ENCODE measurements around the gene BCLAF3.

BCLAF3 gene

DNA sequence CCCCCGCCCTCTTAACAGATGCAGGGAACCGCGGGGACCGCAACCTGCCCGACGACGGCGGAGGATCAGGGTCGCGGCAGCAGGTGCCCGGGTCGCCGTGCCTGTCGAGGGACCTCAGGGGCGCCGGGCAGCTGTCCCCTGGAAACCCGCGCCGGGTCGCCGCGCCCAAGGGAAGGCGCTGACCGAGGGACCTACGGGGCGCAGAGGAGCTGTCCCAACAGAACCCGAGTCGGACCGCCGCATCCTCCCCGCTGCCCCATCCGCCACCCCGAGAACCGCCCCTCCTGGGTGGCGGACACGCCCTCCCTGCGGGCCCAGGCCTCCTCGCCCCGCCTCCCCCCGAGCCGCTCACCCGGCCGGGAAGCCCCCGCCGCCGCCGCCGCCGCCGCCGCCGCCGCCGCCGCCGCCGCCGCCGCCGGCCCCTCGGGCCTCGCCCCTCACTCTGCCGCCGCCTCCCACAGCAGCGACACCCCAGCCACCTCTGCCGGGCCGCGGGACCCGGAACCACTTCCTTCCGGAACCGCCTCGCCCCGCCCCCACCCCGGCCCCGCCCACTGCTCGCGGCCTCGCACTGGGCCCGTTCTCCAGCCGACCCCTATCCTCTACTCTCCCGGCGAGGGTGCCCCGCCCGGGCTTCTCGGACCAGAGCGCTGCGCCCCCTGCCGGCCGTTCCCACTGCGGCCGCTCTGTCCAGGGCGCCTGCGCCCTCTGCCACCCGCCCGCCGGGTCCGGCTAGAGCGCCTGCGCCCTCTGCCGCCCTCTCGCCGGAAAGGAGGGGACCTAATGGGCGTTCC lies at the start of gene BCLAF3:
BCLAF3 (minus strand) TSS at position 506 of the 794 bp plus-strand sequence. CDS start 20,797 bp downstream, outside the sequence.
- in situ Hi-C loops (cut with HindIII; ENCODE audit: low sequenced_read_pairs), result no loop called here

DNA sequence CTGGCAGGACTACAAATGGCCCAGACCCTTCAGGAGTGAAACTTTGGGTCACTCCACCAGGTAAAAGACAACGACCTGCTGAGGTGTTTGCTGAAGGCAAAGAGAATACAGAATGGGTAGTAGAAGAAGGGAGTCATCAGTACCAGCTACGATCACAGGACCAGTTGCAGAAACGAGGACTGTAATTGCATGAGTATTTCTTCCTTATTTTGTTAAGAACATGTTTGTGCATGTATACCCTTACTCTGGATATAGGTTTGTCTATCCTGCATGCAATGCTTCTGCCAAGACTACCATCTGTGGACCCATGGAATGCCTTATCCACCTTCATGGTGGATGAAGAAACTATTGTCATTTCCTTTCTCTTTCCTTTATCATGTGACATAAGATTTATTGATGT lies 48.1 kb upstream of the BCLAF3 start:
- in situ Hi-C loops (cut with HindIII; ENCODE audit: low sequenced_read_pairs), result no loop called here

DNA sequence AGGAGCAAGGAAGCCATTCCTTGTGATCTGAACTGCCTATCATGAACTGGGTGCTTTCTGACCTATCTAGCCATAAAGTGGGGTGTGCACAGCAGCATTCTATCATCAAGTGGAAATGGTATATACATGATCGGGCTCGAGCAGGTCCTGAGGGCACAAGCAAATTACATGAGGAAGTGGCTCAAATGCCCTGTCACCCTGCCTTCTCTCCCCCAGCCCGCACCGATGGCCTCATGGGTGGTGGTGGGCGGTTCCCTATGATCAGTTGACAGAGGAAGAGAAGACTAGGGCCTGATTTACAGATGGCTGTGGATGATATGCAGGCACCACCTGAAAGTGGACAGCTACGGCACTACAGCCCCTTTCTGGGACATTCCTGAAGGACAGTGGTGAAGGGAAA lies 46.3 kb upstream of the BCLAF3 start:
- in situ Hi-C loops (cut with HindIII; ENCODE audit: low sequenced_read_pairs), result no loop called here

DNA sequence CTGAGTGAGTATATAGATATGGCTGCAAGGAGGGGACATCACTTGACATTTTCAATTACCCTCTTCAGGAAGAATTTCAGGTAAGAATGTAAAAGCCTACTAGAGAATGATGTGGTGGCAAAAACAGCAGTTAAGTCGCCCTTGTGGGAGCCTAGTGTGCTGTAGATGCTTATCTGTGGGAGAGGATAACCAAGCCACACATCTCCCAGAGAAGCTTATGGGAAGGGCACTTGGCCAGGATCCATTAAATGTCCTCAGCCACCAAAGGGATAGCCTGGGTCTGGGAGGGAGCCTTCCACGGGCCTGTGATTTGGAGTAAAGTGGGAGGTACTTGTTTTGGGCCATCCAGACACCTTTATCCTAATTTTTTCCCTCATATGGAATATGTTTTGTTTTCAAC lies 41.3 kb upstream of the BCLAF3 start:
- in situ Hi-C loops (cut with HindIII; ENCODE audit: low sequenced_read_pairs), result no loop called here

DNA sequence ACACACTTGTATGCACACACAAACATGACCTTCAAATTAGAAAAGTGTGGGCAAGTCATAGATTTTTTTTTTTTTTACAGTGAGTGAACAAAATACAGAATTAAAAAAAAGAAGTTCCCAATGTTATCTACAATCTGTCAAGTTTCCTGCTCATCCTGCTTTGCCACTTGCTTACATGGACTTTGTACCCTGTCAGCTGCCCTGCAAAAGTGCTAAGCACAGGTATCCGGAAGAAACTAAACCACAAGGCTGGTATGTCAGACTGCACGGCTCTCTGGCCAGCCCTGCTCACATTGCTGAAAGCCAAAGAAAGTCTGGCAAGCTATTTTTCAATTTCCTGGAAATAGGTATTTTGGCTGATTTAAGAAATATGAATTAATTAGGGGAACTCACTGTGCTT lies 38.9 kb upstream of the BCLAF3 start:
- in situ Hi-C loops (cut with HindIII; ENCODE audit: low sequenced_read_pairs), result no loop called here

DNA sequence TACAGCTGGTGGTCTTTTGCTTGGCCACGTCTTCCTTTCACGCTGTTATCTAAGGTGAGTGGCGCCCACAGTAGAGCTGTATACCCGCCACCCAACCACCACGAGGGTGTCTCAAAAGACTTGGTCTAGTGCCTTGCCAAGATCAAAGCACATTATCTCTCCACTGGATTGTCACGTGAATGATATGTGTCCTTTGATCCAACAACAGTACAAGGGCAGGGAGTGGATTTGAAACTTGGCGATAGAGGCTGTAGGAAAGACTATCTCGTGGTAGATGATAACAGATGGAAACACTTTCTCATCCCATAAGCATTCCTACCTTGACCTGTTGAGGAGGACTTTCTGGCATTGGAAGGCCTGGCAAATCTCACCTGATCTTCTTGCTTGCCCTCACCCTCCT lies 37.7 kb upstream of the BCLAF3 start:
- in situ Hi-C loops (cut with HindIII; ENCODE audit: low sequenced_read_pairs), result no loop called here

DNA sequence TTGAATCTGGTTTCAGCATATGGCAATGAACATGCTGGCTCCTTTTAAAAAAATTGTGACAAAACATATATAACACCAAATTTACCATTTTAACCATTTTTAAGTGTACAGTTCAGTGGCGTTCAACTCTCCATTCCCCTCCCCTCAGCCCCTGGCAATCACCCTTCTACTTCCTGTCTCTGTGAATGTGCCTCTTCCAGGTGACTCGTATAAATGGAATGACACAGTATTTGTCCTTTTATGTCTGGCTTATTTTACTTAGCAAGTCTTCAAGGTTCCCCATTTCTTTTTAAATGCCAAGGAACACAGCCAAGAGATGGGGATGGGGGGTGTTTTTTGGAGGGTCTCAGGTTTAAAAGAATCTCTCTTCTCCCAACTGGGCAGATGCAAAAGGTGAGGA lies 35.4 kb upstream of the BCLAF3 start:
- in situ Hi-C loops (cut with HindIII; ENCODE audit: low sequenced_read_pairs), result no loop called here

DNA sequence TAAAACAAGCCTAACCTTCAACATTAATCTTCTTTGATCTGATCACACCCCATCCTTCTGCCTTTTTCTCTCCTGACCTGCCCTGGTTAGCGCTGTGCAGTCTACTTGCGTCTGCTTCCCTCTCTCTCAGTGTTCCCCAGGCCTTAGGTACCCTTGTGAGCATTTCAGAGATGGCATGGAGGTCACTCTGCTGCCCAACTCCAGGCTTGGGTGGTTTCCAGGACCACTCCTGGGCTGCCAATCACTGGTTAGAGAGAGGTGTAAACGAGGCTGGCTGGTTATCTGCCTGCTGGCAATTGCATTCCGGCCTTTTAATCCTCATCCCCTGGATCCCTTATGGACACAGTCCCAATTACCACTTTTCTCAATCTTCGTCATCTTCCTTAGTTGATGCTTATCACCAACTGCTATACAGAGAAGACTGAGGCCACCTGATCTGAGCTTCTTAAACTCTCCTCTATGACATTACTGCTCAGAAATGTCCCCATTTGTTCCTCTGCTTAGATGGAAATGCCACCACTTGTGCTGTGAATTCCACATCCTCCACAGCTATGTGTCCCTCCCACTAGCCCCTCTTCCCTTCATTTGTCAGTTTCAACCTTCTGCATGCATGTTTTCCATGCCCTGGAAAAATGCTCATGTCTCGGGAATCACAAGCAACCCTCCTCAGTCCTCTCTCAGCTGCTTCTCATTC lies 29.0 kb upstream of the BCLAF3 start:
- in situ Hi-C loops (cut with HindIII; ENCODE audit: low sequenced_read_pairs), result no loop called here

DNA sequence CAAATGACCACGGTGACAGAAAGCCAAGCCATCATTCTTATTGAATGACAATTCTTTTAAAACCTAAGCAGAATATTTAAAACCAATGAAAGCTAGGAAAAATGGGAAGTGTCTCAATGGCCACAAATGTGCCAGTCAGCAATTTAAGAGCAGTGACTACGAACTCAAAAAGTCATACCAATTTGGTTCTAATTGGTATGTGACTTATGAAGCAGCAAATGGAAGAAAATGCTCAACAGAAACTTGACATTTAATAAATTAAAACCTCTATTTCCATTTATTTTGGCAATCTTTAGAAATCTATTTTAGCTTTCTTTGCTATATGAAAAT lies 25.7 kb upstream of the BCLAF3 start:
- in situ Hi-C loops (cut with HindIII; ENCODE audit: low sequenced_read_pairs), result no loop called here

DNA sequence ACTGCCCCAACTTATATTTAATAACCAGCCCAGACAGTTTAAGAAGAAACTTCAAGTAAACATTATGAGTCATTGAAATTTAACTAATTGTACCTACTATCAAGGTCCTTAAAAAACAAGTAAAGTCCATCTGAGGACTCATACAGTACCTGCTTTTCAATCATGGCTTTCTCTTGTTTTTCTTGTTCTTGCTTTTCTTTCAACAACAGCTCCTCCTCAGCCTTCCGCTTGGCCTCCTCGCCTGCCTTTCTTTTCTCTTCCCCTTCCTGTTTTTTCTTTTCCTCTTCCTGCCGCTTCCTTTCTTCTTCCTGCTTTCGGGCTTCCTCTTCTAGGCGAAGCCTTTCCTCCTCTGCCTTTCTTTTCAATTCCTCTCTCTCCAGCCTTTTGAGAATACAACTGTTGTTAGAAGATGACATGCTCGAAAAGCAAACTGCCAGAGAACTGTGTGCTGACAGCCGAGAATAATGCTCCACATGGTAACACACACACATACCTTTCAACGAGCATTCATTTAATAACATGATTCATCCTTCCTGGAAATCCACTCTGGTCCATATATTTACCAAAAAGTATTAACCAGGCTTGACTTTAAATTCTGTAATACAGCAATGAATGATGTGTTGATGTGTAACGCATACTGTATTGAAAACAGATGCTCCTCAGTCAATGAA lies 25.2 kb upstream of the BCLAF3 start:
- in situ Hi-C loops (cut with HindIII; ENCODE audit: low sequenced_read_pairs), result no loop called here

DNA sequence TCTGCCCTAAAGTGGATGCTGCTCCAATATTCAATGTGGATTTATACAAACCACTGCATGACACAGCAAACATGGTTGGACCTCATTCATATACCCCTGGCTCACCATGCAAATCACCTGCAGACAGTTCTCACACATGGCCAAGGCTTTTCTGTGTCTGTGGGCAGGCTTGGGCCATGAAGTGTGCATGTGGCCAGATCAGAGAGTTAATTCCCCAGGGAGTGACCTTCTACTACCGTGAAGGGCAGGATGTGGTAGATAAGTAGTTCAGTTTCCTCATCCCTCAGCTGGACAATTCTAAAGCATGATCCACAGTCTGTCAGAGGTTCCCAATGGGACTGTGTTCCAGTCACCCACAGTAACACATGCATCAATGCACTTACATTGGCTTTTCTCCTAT lies 24.6 kb upstream of the BCLAF3 start:
- in situ Hi-C loops (cut with HindIII; ENCODE audit: low sequenced_read_pairs), result no loop called here

DNA sequence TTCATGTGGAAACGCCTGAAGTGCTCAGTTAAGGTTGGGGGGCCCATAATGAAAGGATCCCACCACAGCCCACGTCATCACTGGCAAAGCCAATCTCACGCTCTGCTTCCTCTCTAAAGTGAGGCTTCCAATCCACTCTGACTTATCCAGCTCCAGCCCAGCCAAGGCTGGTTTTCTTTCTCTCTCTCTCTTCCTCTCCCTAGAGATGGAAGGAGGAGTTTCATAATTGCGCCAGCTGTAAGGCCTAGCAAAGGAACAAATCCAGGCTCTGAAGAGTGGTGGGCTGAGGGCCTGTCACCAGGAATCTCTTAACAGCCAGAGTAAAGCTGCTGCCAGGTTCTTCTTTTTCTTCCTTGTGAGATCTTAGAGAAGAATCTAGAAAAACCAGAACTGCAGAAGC lies 20.7 kb upstream of the BCLAF3 start:
- in situ Hi-C loops (cut with HindIII; ENCODE audit: low sequenced_read_pairs), result no loop called here

DNA sequence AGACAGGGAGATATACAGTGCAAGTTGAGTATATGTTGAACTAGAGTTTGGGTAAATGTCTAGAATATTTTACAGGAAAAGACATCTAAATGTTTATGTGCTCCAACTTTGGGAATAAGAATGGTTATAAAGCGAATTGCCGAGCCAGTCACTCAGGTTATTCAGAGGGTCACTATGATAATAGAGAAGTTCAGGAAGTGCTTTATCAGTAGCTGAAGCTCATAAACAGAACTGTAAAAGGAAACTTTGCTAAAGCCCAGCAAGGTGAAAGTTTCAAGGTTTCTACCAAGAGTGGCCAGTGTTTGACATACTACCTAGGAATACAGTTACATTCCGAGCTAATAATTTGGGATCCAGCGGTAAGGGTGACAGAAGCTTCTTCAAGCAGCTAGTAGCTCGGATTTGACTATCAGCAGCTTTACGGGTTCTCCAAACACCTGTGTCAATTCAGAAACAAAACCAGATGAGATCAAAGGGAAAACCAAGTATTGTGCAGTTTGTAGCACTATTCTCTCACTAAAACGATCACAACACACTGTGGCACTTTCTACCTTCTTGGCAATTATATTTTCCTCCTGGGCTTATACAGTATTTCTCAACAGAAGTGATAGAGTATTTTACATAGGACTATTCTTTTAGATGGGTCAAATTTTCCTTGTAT lies 17.2 kb upstream of the BCLAF3 start:
- in situ Hi-C loops (cut with HindIII; ENCODE audit: low sequenced_read_pairs), result no loop called here

DNA sequence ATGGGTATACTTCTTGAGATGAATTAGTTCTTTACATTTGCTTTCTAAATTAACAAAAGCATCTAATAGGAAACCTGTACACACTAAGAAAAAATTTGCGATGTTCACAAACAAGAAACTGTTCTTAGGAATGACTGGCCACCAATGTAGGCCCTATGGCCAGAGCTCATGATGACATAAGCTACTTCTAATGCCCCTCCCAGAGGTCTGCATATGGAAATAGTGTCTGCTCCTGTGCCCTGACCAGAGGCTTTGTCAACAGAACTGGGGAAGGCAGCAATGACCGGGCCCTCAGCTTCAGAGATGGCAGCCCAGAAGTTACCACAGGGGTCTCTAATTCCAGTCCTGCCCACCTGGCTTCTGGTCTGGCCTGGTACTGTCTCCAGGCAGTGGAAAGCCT lies 15.0 kb upstream of the BCLAF3 start:
- in situ Hi-C loops (cut with HindIII; ENCODE audit: low sequenced_read_pairs), result no loop called here

DNA sequence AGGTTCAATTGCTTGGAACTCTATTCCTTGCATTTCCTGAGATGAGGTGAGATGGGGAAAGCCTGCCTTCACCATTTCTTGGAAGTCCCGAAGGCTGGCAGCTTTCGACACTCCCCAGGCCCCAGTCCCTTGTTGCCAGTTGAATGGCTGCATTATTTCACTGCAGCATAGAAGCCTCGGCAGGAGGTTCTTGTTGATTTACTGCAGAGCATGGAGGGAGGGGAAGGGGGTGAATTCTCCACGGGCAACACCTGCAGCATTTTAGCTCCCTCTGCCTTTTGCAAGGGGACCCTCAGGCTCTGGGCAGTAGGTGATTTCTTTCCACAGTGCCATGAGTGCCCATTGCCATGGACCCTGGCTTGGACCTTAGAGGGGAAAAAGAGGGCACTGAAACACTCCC lies 10.7 kb upstream of the BCLAF3 start:
- in situ Hi-C loops (cut with HindIII; ENCODE audit: low sequenced_read_pairs), result no loop called here

DNA sequence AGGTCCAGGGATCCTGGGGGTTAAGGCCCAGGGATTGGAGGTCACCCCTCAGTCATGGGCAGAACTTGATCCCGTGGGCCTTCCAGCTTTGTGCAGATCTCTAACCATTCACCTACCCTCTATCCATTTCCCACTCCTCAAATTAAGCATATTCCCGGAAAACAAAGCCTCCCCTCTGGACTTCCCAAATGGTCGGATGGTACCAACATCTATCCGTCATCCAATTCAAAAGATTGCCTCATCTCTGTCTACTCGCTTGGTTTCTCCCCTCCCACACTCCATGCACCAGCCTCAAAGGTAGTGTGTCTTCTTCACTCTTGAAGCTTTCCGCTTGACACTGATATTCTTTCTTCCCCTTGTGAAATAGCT lies 473 bp upstream of the BCLAF3 start:
- in situ Hi-C loops (cut with HindIII; ENCODE audit: low sequenced_read_pairs), result no loop called here

DNA sequence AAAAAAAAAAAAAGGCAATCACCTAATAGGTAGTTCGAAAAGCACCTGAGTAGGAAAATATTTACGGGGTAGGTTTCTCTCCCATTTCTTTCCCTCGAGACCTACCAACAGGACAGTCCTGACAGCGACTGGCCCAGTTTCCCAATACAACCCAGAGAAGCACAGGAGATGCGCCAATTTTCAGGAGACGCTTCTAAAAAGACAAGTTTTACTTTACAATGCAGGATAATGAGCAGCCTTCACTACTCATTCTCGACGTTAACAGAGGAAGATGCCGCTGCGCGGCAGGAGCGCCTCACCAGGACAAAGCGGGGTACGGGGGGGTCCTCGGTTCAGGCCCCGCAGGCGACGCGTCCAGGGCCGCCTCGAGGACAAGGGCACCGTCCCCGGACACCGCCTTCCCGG lies 708 bp downstream of the BCLAF3 start:
- in situ Hi-C loops (cut with HindIII; ENCODE audit: low sequenced_read_pairs), result no loop called here

DNA sequence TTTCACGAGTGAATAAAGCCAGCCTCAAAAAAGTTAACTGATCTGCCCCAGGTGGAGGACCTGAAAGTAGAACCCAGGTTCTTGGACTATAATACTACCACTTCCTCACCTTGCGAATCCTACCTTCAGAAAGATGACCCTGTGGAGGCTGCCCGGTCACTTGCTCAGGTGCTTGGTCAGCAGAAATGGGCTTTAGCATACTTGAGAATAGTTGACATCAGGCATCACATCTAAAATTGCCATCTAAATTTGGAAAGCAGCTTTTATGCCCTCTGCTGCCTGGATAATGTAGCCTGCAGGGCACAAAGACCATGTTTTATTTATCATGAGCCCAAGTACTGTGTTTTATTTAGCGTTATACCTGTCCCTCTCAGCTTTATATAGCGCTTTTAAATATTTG lies 3.0 kb downstream of the BCLAF3 start:
- in situ Hi-C loops (cut with HindIII; ENCODE audit: low sequenced_read_pairs), result no loop called here

DNA sequence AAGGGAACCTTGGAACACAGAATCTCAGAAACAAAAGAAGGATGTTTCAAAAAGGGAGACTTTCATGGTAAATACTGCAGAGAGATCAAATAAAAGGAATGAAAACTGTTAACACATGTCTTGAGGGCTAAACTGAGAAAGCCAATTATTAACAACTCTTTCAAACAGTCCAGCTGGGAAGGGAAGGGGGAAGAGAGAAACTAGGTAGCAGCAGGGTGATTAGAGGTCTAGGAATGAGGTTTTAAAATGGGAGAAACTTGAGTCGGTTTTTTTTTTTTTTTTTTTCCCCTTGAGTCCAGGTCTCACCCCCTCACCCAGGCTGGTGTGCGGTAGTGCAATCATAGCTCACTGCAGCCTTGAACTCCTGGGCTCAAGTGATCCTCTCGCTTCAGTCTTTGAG lies 4.3 kb downstream of the BCLAF3 start:
- in situ Hi-C loops (cut with HindIII; ENCODE audit: low sequenced_read_pairs), result no loop called here

DNA sequence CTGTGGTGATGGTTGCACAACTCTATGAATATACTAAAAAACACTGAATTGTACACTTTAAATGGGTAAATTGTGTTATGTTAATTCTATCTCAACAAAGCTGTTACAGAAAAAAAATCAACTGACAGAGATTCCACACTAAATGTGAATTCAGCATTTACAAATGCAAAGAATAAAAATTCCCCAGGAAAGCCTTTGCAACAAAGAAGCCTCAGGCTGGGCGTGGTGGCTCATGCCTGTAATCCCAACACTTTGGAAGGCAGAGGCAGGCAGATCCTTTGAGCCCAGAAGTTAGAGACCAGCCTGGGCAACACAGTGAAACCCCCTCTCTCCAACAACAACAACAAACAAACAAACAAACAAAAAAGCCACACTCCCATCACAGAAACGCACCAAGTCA lies 8.9 kb downstream of the BCLAF3 start:
- in situ Hi-C loops (cut with HindIII; ENCODE audit: low sequenced_read_pairs), result no loop called here

DNA sequence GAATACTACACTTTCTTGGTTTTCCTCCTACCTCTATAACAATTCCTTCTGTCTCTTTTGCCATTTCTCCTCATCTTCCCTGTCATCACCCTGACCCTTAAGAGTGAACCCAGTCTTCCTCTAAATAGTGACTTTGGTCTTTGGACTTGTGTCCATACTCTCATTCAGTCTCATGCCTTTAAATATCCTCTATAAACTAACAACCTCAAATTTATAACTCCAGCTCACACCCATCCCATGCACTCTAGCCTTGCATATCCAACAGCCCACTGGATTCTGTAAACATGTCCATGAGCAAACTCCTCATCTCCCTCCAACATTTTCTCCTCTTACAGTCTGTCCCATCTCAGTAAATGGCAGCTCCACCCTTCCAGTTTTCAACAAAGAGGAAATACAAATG lies 15.0 kb downstream of the BCLAF3 start:
- in situ Hi-C loops (cut with HindIII; ENCODE audit: low sequenced_read_pairs), result no loop called here

DNA sequence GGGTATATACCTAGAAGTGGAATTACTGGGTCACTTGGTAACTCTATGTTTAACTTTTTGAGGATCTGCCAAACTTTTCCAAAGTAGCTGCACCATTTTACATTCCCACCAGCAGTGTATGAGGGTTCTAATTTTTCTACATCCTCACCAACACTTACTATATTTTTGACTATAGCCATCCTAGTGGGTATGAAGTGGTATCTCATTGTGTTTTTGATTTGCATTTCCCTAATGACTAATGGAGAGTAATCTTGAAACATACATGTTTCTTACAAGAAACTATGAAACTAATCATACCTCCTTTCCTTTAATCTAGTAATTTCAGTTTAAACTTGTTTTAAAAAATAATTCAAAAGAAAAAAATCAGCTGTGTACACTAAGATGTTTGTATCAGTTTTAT lies 17.9 kb downstream of the BCLAF3 start:
- in situ Hi-C loops (cut with HindIII; ENCODE audit: low sequenced_read_pairs), result no loop called here
